ENCODE data around the gene ROBO2.

ROBO2 gene

DNA sequence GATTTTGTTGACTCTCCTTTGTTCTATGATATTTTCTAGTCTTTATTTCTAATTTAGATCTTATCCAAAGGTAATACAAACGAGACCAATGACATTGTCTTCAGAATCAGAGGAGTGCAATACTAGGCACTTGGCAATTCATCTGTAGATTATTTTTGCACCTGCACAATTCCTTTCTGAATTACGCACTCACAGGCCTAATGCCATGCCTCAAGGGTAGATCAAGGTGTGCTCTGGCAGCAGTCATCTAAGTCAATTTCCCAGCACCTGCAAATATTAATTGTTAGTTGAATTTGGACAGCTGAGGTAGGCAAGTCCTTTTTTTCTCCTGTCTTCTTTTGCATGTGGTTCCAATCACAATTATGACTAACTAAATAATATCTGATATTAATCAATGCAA is 653.2 kb downstream of the ROBO2 start:
- H3K79me2 ChIP-seq (ENCODE audit: insufficient read depth, low read length), result no peaks in the 10 kb centered on the region
- H3K4me2 ChIP-seq (ENCODE audit: low read length), result no peak overlapping the region
- no peaks in the 10 kb centered on the region for H4K20me1 ChIP-seq (ENCODE audit: insufficient read depth, low read length)
- TF ChIP-seq, protein P1, sequence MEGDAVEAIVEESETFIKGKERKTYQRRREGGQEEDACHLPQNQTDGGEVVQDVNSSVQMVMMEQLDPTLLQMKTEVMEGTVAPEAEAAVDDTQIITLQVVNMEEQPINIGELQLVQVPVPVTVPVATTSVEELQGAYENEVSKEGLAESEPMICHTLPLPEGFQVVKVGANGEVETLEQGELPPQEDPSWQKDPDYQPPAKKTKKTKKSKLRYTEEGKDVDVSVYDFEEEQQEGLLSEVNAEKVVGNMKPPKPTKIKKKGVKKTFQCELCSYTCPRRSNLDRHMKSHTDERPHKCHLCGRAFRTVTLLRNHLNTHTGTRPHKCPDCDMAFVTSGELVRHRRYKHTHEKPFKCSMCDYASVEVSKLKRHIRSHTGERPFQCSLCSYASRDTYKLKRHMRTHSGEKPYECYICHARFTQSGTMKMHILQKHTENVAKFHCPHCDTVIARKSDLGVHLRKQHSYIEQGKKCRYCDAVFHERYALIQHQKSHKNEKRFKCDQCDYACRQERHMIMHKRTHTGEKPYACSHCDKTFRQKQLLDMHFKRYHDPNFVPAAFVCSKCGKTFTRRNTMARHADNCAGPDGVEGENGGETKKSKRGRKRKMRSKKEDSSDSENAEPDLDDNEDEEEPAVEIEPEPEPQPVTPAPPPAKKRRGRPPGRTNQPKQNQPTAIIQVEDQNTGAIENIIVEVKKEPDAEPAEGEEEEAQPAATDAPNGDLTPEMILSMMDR (IDR thresholded peaks at IDR 0.05; ENCODE audit: low read length), result no peak
- TF ChIP-seq EZH2 (IDR thresholded peaks at IDR 0.05; ENCODE audit: borderline replicate concordance, low read length), result no peak
- no peaks in the 10 kb centered on the region for H3K9me2 ChIP-seq (ENCODE audit: low read depth, low read length)
- no peaks in the 10 kb centered on the region for H3F3A ChIP-seq (ENCODE audit: insufficient read depth, low read length)
- H3K27ac ChIP-seq (ENCODE audit: low read depth, low read length, poor library complexity, severe bottlenecking), result no peak overlapping the region
- H3K4me3 ChIP-seq (ENCODE audit: low read depth, low read length, poor library complexity, severe bottlenecking), result no peak overlapping the region
- no peaks in the 10 kb centered on the region for H3K4me1 ChIP-seq (ENCODE audit: insufficient read depth, low read length, severe bottlenecking)
- no peaks in the 10 kb centered on the region for H3K27me3 ChIP-seq (ENCODE audit: insufficient read depth, low read length)
- H3K9ac ChIP-seq (ENCODE audit: low read length), result no peak overlapping the region
- no peaks in the 10 kb centered on the region for H3K36me3 ChIP-seq (ENCODE audit: insufficient read depth, low read length)
- no peak overlapping the region for H2AFZ ChIP-seq (ENCODE audit: low read length)
- H3K9me3 ChIP-seq (ENCODE audit: low read length), result no peaks in the 10 kb centered on the region

DNA sequence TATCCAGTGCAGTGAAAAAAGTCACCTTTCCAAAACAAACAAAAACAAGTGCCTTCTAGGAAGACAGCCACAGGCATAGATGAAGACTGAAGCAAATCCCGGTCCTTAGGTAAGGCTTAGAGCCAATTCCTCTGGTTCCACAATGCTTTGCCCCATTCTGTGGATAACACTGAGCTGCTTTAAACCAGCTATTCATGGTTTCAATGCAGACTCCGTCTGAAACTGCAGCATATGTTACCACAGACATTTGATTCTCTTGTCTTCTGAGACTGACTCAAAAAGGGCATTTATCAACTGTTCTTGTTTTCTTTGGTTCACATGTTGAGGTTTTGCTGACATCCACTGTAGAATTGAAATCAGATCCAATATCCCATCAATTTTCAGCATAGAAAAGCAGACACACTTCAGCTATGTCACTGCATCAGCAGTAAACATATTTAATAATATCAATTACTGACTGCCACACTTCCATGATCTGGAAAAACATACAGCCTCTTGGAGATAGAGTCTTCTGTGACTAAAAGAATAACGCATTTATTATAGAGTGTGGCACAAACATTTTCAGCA is 659.3 kb downstream of the ROBO2 start:
- Histone ChIP-seq H3K27me3 (ENCODE audit: insufficient read depth, low read length) (no peaks in the 10 kb centered on the region), H3K9me3 (ENCODE audit: low read length) (no peaks in the 10 kb centered on the region), H3K4me2 (ENCODE audit: low read length) (no peak overlapping the region), H3K4me3 (ENCODE audit: low read depth, low read length, poor library complexity, severe bottlenecking) (no peak overlapping the region), H3K27ac (ENCODE audit: low read depth, low read length, poor library complexity, severe bottlenecking) (no peak overlapping the region), H3K9me2 (ENCODE audit: low read depth, low read length) (no peaks in the 10 kb centered on the region), H4K20me1 (ENCODE audit: insufficient read depth, low read length) (no peaks in the 10 kb centered on the region), H3K9ac (ENCODE audit: low read length) (no peak overlapping the region), H3K79me2 (ENCODE audit: insufficient read depth, low read length) (no peaks in the 10 kb centered on the region), H3F3A (ENCODE audit: insufficient read depth, low read length) (no peaks in the 10 kb centered on the region), H3K36me3 (ENCODE audit: insufficient read depth, low read length) (no peaks in the 10 kb centered on the region), H2AFZ (ENCODE audit: low read length) (no peak overlapping the region), H3K4me1 (ENCODE audit: insufficient read depth, low read length, severe bottlenecking) (no peaks in the 10 kb centered on the region)
- TF ChIP-seq EZH2 (IDR thresholded peaks at IDR 0.05; ENCODE audit: borderline replicate concordance, low read length), result no peak
- TF ChIP-seq, protein P1 (IDR thresholded peaks at IDR 0.05; ENCODE audit: low read length), result no peak
